Fibroblast of the aortic adventitia (primary cell): Measurements from ENCODE around the gene NVL. TPM values are rescaled to one million over a fixed set of nuclear protein-coding genes. Genes with fewer than 3 reads are reported as not detected.

Source experiments
- DNase-seq: peaks from one replicate; pipeline ENCODE4 v3.0.0-alpha.2; 2010; ENCODE audit warnings: low read depth
- H3K4me3 ChIP-seq: 2 replicates; pipeline ENCODE4 v1.5.1; 2011; ENCODE audit warnings: low read depth, mild to moderate bottlenecking, control low read depth, low read length, moderate library complexity
- total RNA-seq: library from RNA; depleted of rRNA; stranded (reverse); fragments of >200 nt; gene quantifications from 2 replicates; pipeline ENCODE4 v1.2.3, GENCODE V29; 2012; ENCODE audit warnings: low replicate concordance
- TF ChIP-seq, protein P1 (sequence below): IDR thresholded peaks from 2 replicates; pipeline ENCODE4 v1.5.1; 2011; ENCODE audit warnings: mild to moderate bottlenecking, low read length, control low read depth, inconsistent platforms; ENCODE audit not compliant: insufficient read depth

NVL gene
- total RNA-seq, 1 donor = 27.7 TPM

- no peak overlapping the region for H3K4me3 ChIP-seq
- DNase-seq = no peak
- TF ChIP-seq, protein P1, sequence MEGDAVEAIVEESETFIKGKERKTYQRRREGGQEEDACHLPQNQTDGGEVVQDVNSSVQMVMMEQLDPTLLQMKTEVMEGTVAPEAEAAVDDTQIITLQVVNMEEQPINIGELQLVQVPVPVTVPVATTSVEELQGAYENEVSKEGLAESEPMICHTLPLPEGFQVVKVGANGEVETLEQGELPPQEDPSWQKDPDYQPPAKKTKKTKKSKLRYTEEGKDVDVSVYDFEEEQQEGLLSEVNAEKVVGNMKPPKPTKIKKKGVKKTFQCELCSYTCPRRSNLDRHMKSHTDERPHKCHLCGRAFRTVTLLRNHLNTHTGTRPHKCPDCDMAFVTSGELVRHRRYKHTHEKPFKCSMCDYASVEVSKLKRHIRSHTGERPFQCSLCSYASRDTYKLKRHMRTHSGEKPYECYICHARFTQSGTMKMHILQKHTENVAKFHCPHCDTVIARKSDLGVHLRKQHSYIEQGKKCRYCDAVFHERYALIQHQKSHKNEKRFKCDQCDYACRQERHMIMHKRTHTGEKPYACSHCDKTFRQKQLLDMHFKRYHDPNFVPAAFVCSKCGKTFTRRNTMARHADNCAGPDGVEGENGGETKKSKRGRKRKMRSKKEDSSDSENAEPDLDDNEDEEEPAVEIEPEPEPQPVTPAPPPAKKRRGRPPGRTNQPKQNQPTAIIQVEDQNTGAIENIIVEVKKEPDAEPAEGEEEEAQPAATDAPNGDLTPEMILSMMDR = no peak
Measured at GRCh38 chr1:224258351-224258750, 71.6 kb downstream of the NVL start.

DNA sequence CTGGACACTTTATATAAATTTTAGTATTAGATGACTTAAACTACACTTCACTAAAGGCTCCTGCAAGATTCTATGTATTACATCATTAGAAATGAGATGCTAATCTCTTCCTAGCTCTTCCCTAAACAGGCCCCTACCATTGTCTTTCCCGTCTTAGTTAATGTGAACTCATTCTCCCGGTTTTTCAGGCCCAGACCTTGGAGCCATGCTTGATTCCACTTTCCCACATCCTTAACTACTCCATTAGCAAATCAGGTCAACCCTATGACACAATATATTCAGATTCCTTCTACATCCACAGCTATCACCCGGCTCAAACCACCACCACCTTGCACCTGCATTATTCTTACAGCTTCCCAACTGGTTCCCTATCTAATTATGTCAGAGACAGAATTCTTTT, 73.3 kb downstream of the NVL start:
- TF ChIP-seq, protein P1 = no peak
- DNase-seq = no peak
- H3K4me3 ChIP-seq = no peak overlapping the region

DNA sequence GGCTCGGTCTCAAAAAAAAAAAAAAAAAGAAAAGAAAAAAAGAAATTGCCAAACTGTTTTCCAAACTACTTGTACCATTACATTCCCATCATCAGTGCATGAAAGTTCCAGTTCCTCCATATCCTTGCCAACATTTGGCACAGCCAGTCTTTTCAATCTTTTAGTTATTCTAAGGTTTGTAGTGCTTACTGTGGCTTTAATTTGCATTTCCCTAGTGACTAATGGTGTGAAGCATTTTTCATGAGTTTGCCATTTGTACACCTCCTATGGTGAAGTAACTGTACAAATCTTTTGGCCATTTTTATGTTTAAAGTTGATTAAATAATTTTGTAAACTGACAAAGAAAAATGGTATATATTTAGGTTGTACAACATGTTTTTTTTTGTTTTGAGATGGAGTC, 76.3 kb downstream of the NVL start:
- no peak for DNase-seq
- TF ChIP-seq, protein P1 = no peak
- H3K4me3 ChIP-seq = no peak overlapping the region

GRCh38 chr1:224252479-224252878, 77.5 kb downstream of the NVL start:
- peak; percentile 5 for DNase-seq
- TF ChIP-seq, protein P1 = no peak
- no peak overlapping the region for H3K4me3 ChIP-seq

- H3K4me3 ChIP-seq = no peak overlapping the region
- TF ChIP-seq, protein P1 = no peak
- no peak for DNase-seq
Measured at GRCh38 chr1:224251741-224252146, 78.2 kb downstream of the NVL start.

- H3K4me3 ChIP-seq = no peak overlapping the region
- peak; percentile 23 for DNase-seq
- TF ChIP-seq, protein P1 = no peak
Measured at GRCh38 chr1:224245188-224245587, 84.8 kb downstream of the NVL start.

- no peak for DNase-seq
- TF ChIP-seq, protein P1 = no peak
- no peak overlapping the region for H3K4me3 ChIP-seq
Measured at GRCh38 chr1:224238756-224239155, 91.2 kb downstream of the NVL start.
